Bone marrow (tissue), 2 donors: ENCODE measurements around the gene ZNF831.

Experiments
- DNase-seq, 2 donors: peaks; one replicate each; lab custom pipeline; 2025; lab: John Stamatoyannopoulos, UW

ZNF831 gene

DNA sequence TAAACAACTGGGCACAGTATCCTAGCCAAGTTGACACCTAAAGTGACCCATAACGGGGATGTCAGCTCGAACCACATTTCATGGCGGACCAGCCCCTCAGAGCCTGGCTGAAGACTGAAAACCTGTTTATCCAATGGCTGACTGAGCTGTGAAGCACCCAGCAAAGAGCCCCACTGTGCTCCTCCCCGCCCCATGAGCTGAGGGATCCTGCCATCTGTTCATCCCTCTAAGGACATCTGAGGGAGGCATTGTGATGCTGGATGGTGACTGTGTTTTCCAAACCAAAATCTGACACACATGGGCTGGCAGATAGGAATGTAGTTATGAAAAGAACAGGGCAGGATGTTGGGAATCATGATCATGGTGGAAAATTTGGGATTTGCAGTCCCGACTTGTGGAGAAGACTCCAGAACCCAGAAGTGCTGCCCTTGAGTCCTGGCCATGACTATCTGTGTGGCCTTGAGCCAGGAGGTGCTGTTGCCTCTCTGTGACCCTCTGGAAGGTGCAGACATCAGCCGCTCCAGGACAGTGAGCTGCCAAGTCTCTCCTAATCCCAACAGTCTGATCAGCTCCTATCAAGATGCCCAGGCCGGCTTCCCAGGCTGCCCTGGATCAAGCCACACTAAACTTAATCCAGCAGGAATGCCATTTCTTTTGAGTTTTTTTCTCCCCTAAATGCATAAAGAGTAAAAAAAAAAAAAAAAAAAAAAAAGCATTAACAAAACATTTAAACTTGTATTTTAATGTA, 142.5 kb downstream of the ZNF831 start:
- DNase-seq = no peak

GRCh38 chr20:59307270-59307669, 143.6 kb downstream of the ZNF831 start:
- no peak for DNase-seq
